IMR-90 (cell line): ENCODE measurements around the gene ZBTB1. TPM values are rescaled to one million over a fixed set of nuclear protein-coding genes. Genes with fewer than 3 reads are reported as not detected.

Experiments used
- ATAC-seq: fragments of 200-7000 bp; cut with Tn5 transposase; 2 replicates; pipeline ENCODE4 v1.9.1; 2020; ENCODE audit warnings: low read depth, mild to moderate bottlenecking, moderate library complexity
- BruUV-seq: library from RNA; stranded (reverse); fragments of 400-500 nt; replicated peaks from 2 replicates; lab custom pipeline; 2021; lab: Mats Ljungman, UMichigan
- CTCF ChIA-PET: fragments of 300-600 bp; formaldehyde crosslinking; extraction: SDS; loops from one replicate; lab custom pipeline; 2021; ENCODE audit warnings: antibody characterized with exemption; lab: Yijun Ruan, JAX
- POLR2A ChIA-PET: fragments of 300-600 bp; sonication (Branson Sonifier 250); formaldehyde crosslinking; loops from one replicate; lab custom pipeline; 2022; ENCODE audit warnings: antibody characterized with exemption; ENCODE audit not compliant: unreplicated experiment; lab: Charles Lee
- DNase-seq: peaks from one replicate; pipeline ENCODE4 v3.0.0; 2013
- H2AFZ ChIP-seq: replicated peaks from 2 replicates; pipeline ENCODE3; 2013; ENCODE audit warnings: low read length, mild to moderate bottlenecking; ENCODE audit not compliant: poor library complexity
- H2AK5ac ChIP-seq: 2 replicates; pipeline ENCODE4 v1.6.1; 2013; ENCODE audit warnings: low read depth, low read length, inconsistent platforms
- H2AK9ac ChIP-seq: replicated peaks from 2 replicates; pipeline ENCODE3; 2013; ENCODE audit warnings: mild to moderate bottlenecking, low read depth, low read length, moderate library complexity; ENCODE audit not compliant: poor library complexity
- H2BK120ac ChIP-seq: 2 replicates; pipeline ENCODE4 v1.6.1; 2013; ENCODE audit warnings: low read depth, low read length, inconsistent platforms
- H2BK15ac ChIP-seq: 3 replicates; pipeline ENCODE4 v1.6.1; 2013; ENCODE audit warnings: low read depth, low read length, inconsistent platforms
- H2BK20ac ChIP-seq: 2 replicates; pipeline ENCODE4 v1.6.1; 2013; ENCODE audit warnings: low read depth, mild to moderate bottlenecking, inconsistent platforms, low read length, moderate library complexity
- H2BK5ac ChIP-seq: 2 replicates; pipeline ENCODE4 v1.6.1; 2013; ENCODE audit warnings: mild to moderate bottlenecking, low read depth, low read length, inconsistent platforms; ENCODE audit not compliant: poor library complexity, severe bottlenecking
- H3K14ac ChIP-seq: replicated peaks from 2 replicates; pipeline ENCODE4 v1.6.1; 2013; ENCODE audit warnings: low read depth, low read length, inconsistent platforms
- H3K18ac ChIP-seq: 2 replicates; pipeline ENCODE4 v1.6.1; 2013; ENCODE audit warnings: low read depth, low read length, control low read depth
- H3K23ac ChIP-seq: 2 replicates; pipeline ENCODE4 v1.6.1; 2013; ENCODE audit warnings: low read depth, low read length, inconsistent platforms
- H3K27ac ChIP-seq: 2 replicates; pipeline ENCODE4 v1.5.1; 2013; ENCODE audit warnings: mild to moderate bottlenecking, control low read depth, low read length; ENCODE audit not compliant: insufficient read depth
- H3K27me3 ChIP-seq: 2 replicates; pipeline ENCODE4 v1.6.1; 2013; ENCODE audit warnings: low read length; ENCODE audit not compliant: control insufficient read depth, insufficient read depth
- H3K36me3 ChIP-seq: 2 replicates; pipeline ENCODE4 v1.6.1; 2013; ENCODE audit warnings: low read length, mixed read lengths; ENCODE audit not compliant: control insufficient read depth, insufficient read depth
- H3K4ac ChIP-seq: 2 replicates; pipeline ENCODE4 v1.6.1; 2013; ENCODE audit warnings: low read depth, low read length, inconsistent platforms
- H3K4me1 ChIP-seq: 2 replicates; pipeline ENCODE4 v1.6.1; 2013; ENCODE audit warnings: low read length, mixed read lengths; ENCODE audit not compliant: control insufficient read depth, insufficient read depth
- H3K4me2 ChIP-seq: 2 replicates; pipeline ENCODE4 v1.6.1; 2013; ENCODE audit warnings: low read depth, mild to moderate bottlenecking, control low read depth, low read length, moderate library complexity
- H3K4me3 ChIP-seq: 2 replicates; pipeline ENCODE4 v1.5.1; 2013; ENCODE audit warnings: low read depth, mild to moderate bottlenecking, control low read depth, low read length, moderate library complexity; ENCODE audit not compliant: insufficient read depth
- H3K56ac ChIP-seq: 2 replicates; pipeline ENCODE4 v1.6.1; 2013; ENCODE audit warnings: low read length, inconsistent platforms; ENCODE audit not compliant: insufficient read depth; ENCODE audit errors: extremely low read depth
- H3K79me1 ChIP-seq, 2 experiments: 2 replicates each; pipeline ENCODE4 v1.6.1; 2013; ENCODE audit warnings: low read length in 2 of 2, inconsistent platforms in 1 of 2, low read depth in 1 of 2
- H3K9ac ChIP-seq: 2 replicates; pipeline ENCODE4 v1.6.1; 2013; ENCODE audit warnings: low read depth, low read length, control low read depth
- H3K9me1 ChIP-seq: 2 replicates; pipeline ENCODE4 v1.6.1; 2013; ENCODE audit warnings: low read length, inconsistent platforms; ENCODE audit not compliant: insufficient read depth
- H3K9me3 ChIP-seq: 2 replicates; pipeline ENCODE4 v1.6.1; 2013; ENCODE audit warnings: low read length; ENCODE audit not compliant: control insufficient read depth, insufficient read depth
- H4K20me1 ChIP-seq: 2 replicates; pipeline ENCODE4 v1.6.1; 2013; ENCODE audit warnings: low read length, inconsistent platforms; ENCODE audit not compliant: insufficient read depth
- H4K5ac ChIP-seq: 2 replicates; pipeline ENCODE4 v1.6.1; 2013; ENCODE audit warnings: mild to moderate bottlenecking, low read depth, low read length, control low read depth
- H4K8ac ChIP-seq, 2 experiments: 2 replicates each; pipeline ENCODE4 v1.6.1; 2013; ENCODE audit warnings: low read depth in 2 of 2, low read length in 2 of 2, control low read depth in 1 of 2, inconsistent platforms in 1 of 2
- H4K91ac ChIP-seq: 2 replicates; pipeline ENCODE4 v1.6.1; 2013; ENCODE audit warnings: low read depth, low read length, inconsistent platforms; ENCODE audit not compliant: insufficient read depth
- CEBPB ChIP-seq: IDR thresholded peaks from 2 replicates; pipeline ENCODE4 v1.6.1; 2012; ENCODE audit warnings: low read depth, low read length, improper control_type of control experiment
- CTCF ChIP-seq: conservative IDR thresholded peaks from 2 replicates; pipeline ENCODE4 v1.5.1; 2012; ENCODE audit warnings: mild to moderate bottlenecking, low read depth, low read length, improper control_type of control experiment
- ELK1 ChIP-seq: fragments of 150-350 bp; IDR thresholded peaks from 2 replicates; pipeline ENCODE4 v1.6.1; 2016; ENCODE audit warnings: low read depth, mild to moderate bottlenecking, low read length, moderate library complexity, borderline replicate concordance
- MAFK ChIP-seq: IDR thresholded peaks from 2 replicates; pipeline ENCODE4 v1.6.1; 2012; ENCODE audit warnings: low read depth, low read length, improper control_type of control experiment
- MAZ ChIP-seq: IDR thresholded peaks from 2 replicates; pipeline ENCODE4 v1.6.1; 2012; ENCODE audit warnings: low read depth, mild to moderate bottlenecking, low read length, improper control_type of control experiment, moderate library complexity, borderline replicate concordance
- POLR2A ChIP-seq: IDR thresholded peaks from 2 replicates; pipeline ENCODE4 v1.6.1; 2012; ENCODE audit warnings: mild to moderate bottlenecking, low read depth, low read length
- RAD21 ChIP-seq: IDR thresholded peaks from 2 replicates; pipeline ENCODE4 v1.6.1; 2012; ENCODE audit warnings: low read length, improper control_type of control experiment
- RCOR1 ChIP-seq: IDR thresholded peaks from 2 replicates; pipeline ENCODE4 v1.6.1; 2012; ENCODE audit warnings: mild to moderate bottlenecking, low read length, improper control_type of control experiment; ENCODE audit not compliant: insufficient replicate concordance
- WGBS, 2 experiments: methylation state at CpG; one replicate each; pipeline versions ENCODE4 v1.1.5 to v1.1.7; 2013; ENCODE audit warnings: missing lambda C conversion rate in 2 of 2; ENCODE audit not compliant: insufficient read length in 1 of 2; ENCODE audit errors: extremely low coverage in 2 of 2; 5-methylcytosine and 5-hydroxymethylcytosine counted together
- dilution Hi-C: fragments of 300-500 bp; cut with HindIII; formaldehyde crosslinking; loops from one replicate; pipeline ENCODE4 v1.14.3; 2018; ENCODE audit warnings: low sequenced_read_pairs; ENCODE audit not compliant: unreplicated experiment
- in situ Hi-C: fragments of 300-500 bp; cut with MboI; formaldehyde crosslinking; loops from 3 replicates; pipeline ENCODE4 v1.14.3; 2019; ENCODE audit warnings: low sequenced_read_pairs, inconsistent platforms, mixed read lengths
- intact Hi-C: fragments of 100-400 bp; cut with micrococcal nuclease; formaldehyde crosslinking; loops from 2 replicates; pipeline ENCODE4 v1.10.0; 2022
- polyA plus RNA-seq, 3 experiments: library from polyadenylated mRNA; depleted of rRNA; stranded (reverse); fragments of >200 nt; gene quantifications; 2 replicates each; pipeline ENCODE4 v1.2.3, GENCODE V29; 2012; ENCODE audit warnings: low replicate concordance in 1 of 3
- total RNA-seq: library from RNA; depleted of rRNA; stranded (reverse); fragments of >200 nt; gene quantifications from 2 replicates; pipeline ENCODE4 v1.2.3, GENCODE V29; 2012

Gene ZBTB1
- total and polyA plus RNA-seq, 2 of the 4 experiments (the other 2 are of a cell fraction) = 19.0 to 37.3 TPM

- TF ChIP-seq MAFK (no peak), POLR2A (no peak; the same call in 1 of the 2 replicates), CTCF (no peak), RCOR1 (no peak), RAD21 (no peak), MAZ (no peak), ELK1 (no peak), CEBPB (no peak)
- ATAC-seq (no peak), DNase-seq (peak; percentile 58)
- Histone ChIP-seq H3K27ac (no peak overlapping the region), H3K27me3 (no peaks in the 10 kb centered on the region), H3K9me1 (peaks cover 12% of the 10 kb centered on the region), H3K9me3 (no peaks in the 10 kb centered on the region), H3K4me3 (no peak overlapping the region), H3K9ac (no peak overlapping the region), H3K56ac (no peak overlapping the region), H3K4ac (no peak overlapping the region), H4K5ac (no peak overlapping the region), H3K79me1 (peaks cover 6 to 64% of the 10 kb centered on the region in 2 experiments), H3K23ac (peak overlapping the region; percentile 76), H3K18ac (no peak overlapping the region), H4K20me1 (peaks cover 71% of the 10 kb centered on the region), H2BK5ac (no peak overlapping the region), H2BK15ac (no peak overlapping the region), H2BK20ac (no peak overlapping the region), H3K14ac (peak overlapping the region; percentile 58; the same call in 1 of the 2 replicates), H3K4me1 (peaks cover 8% of the 10 kb centered on the region), H4K8ac (no peak overlapping the region), H4K91ac (no peak overlapping the region), H3K36me3 (no peaks in the 10 kb centered on the region), H3K4me2 (peak overlapping the region; percentile 65), H2BK120ac (no peak overlapping the region), H2AK5ac (no peak overlapping the region), H2AFZ (no peak overlapping the region), H2AK9ac (no peak overlapping the region)
- POLR2A ChIA-PET = no interaction called here
- no TSS peak for BruUV-seq
- in situ Hi-C loops (no loop called here), intact Hi-C loops (no loop called here), dilution Hi-C loops (no loop called here)
- WGBS, 2 experiments = 69% methylated on average over 2 of the region's 4 CpGs; no CpG with 5 or more reads in 1 of the 2 experiments
- CTCF ChIA-PET = no interaction called here
Observed at GRCh38 chr14:64507376-64508156, 3.0 kb downstream of the ZBTB1 start.
